ENCODE measurements around the gene PPM1H. TPM values are rescaled to one million over a fixed set of nuclear protein-coding genes. Genes with fewer than 3 reads are reported as not detected.

PPM1H gene
- total RNA-seq, 2 experiments from 2014 or later = not detected

Small RNAs within 50 kb of the gene (microRNA-seq; reads per million reads assigned to microRNA genes)
- 42,770 reads per million, percentile 99 among the genes with 10 or more reads in this experiment for gene MIRLET7I (ENCODE audit: borderline microRNAs expressed, borderline replicate concordance)

Other genes starting within 250 kb of the PPM1H start
- not detected for gene AVPR1A, start 216.1 kb upstream of the PPM1H start, total RNA-seq

All from activated CD4-positive, alpha-beta T cell treated with anti-CD3 and anti-CD28 coated beads, Interleukin-2, amount 10 ng/mL, durations not matched to agents 7 days and 5 days (primary cell).